Stomach smooth muscle (tissue), 2 donors: Measurements from ENCODE around the gene STON1.

ENCODE experiments used
- H3K27ac ChIP-seq: one replicate; pipeline ENCODE4 v1.7.0; 2013; ENCODE audit warnings: mild to moderate bottlenecking, low read length, inconsistent platforms
- H3K27me3 ChIP-seq, 2 donors: one replicate each; pipeline ENCODE4 v1.7.0; 2013; ENCODE audit warnings: low read length in 2 of 2; ENCODE audit not compliant: insufficient read depth in 2 of 2, control insufficient read depth in 1 of 2
- H3K36me3 ChIP-seq, 2 donors: one replicate each; pipeline ENCODE4 v1.7.0; 2013; ENCODE audit warnings: low read length in 2 of 2; ENCODE audit not compliant: control insufficient read depth in 2 of 2, insufficient read depth in 2 of 2
- H3K4me1 ChIP-seq: one replicate; pipeline ENCODE4 v1.7.0; 2013; ENCODE audit warnings: low read length; ENCODE audit not compliant: control insufficient read depth, insufficient read depth
- H3K4me3 ChIP-seq, 2 donors: one replicate each; pipeline ENCODE4 v1.7.0; 2013; ENCODE audit warnings: low read length in 2 of 2
- H3K9ac ChIP-seq, 2 donors: one replicate each; pipeline ENCODE4 v1.7.0; 2013; ENCODE audit warnings: low read length in 2 of 2, mild to moderate bottlenecking in 1 of 2
- H3K9me3 ChIP-seq, 2 donors: one replicate each; pipeline ENCODE4 v1.7.0; 2013; ENCODE audit warnings: low read length in 2 of 2; ENCODE audit not compliant: control insufficient read depth in 2 of 2
- donor health status: healthy.
- donor health status: Pancreatic carcinoma.

STON1 gene

GRCh38 chr2:48528431-48528830, 1.5 kb upstream of the STON1 start:
- peak overlapping the region; percentile 84 for H3K27ac ChIP-seq
- H3K4me1 ChIP-seq: peaks cover 34% of the 10 kb centered on the region
- H3K27me3 ChIP-seq: no peaks in the 10 kb centered on the region
- no peaks in the 10 kb centered on the region for H3K9me3 ChIP-seq
- no peak overlapping the region for H3K9ac ChIP-seq
- no peaks in the 10 kb centered on the region for H3K36me3 ChIP-seq
- no peak overlapping the region for H3K4me3 ChIP-seq

GRCh38 chr2:48529194-48529593, 760 bp upstream of the STON1 start:
- no peaks in the 10 kb centered on the region for H3K9me3 ChIP-seq
- H3K36me3 ChIP-seq: no peaks in the 10 kb centered on the region
- H3K4me3 ChIP-seq: peak overlapping the region; percentile 27 to 95
- peak overlapping the region in 1 of 2 donors; percentile 47 for H3K9ac ChIP-seq
- no peaks in the 10 kb centered on the region for H3K27me3 ChIP-seq
- peaks cover 34% of the 10 kb centered on the region for H3K4me1 ChIP-seq
- peak overlapping the region; percentile 84 for H3K27ac ChIP-seq

GRCh38 chr2:48529676-48530032, 300 bp upstream of the STON1 start:
- H3K4me1 ChIP-seq: peaks cover 36% of the 10 kb centered on the region

GRCh38 chr2:48531141-48531648, 1.2 kb downstream of the STON1 start:
- H3K9me3 ChIP-seq: no peaks in the 10 kb centered on the region
- peak overlapping the region; percentile 99 for H3K27ac ChIP-seq

More at GRCh38 chr2:48529676-48530032, 300 bp upstream of the STON1 start:
- H3K9me3 ChIP-seq: no peaks in the 10 kb centered on the region
- H3K4me3 ChIP-seq: peak overlapping the region; percentile 56 to 95
- H3K27ac ChIP-seq: peak overlapping the region; percentile 86
- no peaks in the 10 kb centered on the region for H3K27me3 ChIP-seq
- no peaks in the 10 kb centered on the region for H3K36me3 ChIP-seq
- peak overlapping the region; percentile 86 to 93 for H3K9ac ChIP-seq

GRCh38 chr2:48532174-48532573, 2.2 kb downstream of the STON1 start:
- Histone ChIP-seq H3K4me3 (peak overlapping the region; percentile 72 to 95), H3K9ac (no peak overlapping the region), H3K9me3 (no peaks in the 10 kb centered on the region), H3K27ac (peak overlapping the region; percentile 99), H3K27me3 (no peaks in the 10 kb centered on the region), H3K4me1 (peaks cover 35% of the 10 kb centered on the region), H3K36me3 (no peaks in the 10 kb centered on the region)

More at GRCh38 chr2:48531141-48531648, 1.2 kb downstream of the STON1 start:
- Histone ChIP-seq H3K4me3 (peak overlapping the region; percentile 72 to 95), H3K4me1 (peaks cover 36% of the 10 kb centered on the region), H3K27me3 (no peaks in the 10 kb centered on the region), H3K36me3 (no peaks in the 10 kb centered on the region), H3K9ac (peak overlapping the region; percentile 93 to 96)

GRCh38 chr2:48532824-48533223, 2.9 kb downstream of the STON1 start:
- H3K36me3 ChIP-seq: no peaks in the 10 kb centered on the region
- peaks cover 29% of the 10 kb centered on the region for H3K4me1 ChIP-seq
- H3K4me3 ChIP-seq: peak overlapping the region in 1 of 2 donors; percentile 49
- H3K27ac ChIP-seq: peak overlapping the region; percentile 37
- H3K27me3 ChIP-seq: no peaks in the 10 kb centered on the region
- H3K9me3 ChIP-seq: no peaks in the 10 kb centered on the region
- no peak overlapping the region for H3K9ac ChIP-seq

GRCh38 chr2:48534781-48535180, 4.8 kb downstream of the STON1 start:
- Histone ChIP-seq H3K9me3 (no peaks in the 10 kb centered on the region), H3K4me1 (peaks cover 18% of the 10 kb centered on the region), H3K27me3 (no peaks in the 10 kb centered on the region), H3K4me3 (no peak overlapping the region), H3K9ac (no peak overlapping the region), H3K36me3 (peaks cover 0 to 2% of the 10 kb centered on the region in 2 donors), H3K27ac (no peak overlapping the region)

- H3K4me3 ChIP-seq: no peak overlapping the region
- no peaks in the 10 kb centered on the region for H3K27me3 ChIP-seq
- no peaks in the 10 kb centered on the region for H3K9me3 ChIP-seq
- no peak overlapping the region for H3K9ac ChIP-seq
- peaks cover 25% of the 10 kb centered on the region for H3K4me1 ChIP-seq
- H3K27ac ChIP-seq: no peak overlapping the region
- peaks cover 2% of the 10 kb centered on the region in 2 donors for H3K36me3 ChIP-seq
Measured at GRCh38 chr2:48540237-48540935, 10.4 kb downstream of the STON1 start.

GRCh38 chr2:48541666-48542389, 11.9 kb downstream of the STON1 start:
- peaks cover 35% of the 10 kb centered on the region for H3K4me1 ChIP-seq
- H3K4me3 ChIP-seq: no peak overlapping the region
- H3K36me3 ChIP-seq: peaks cover 2% of the 10 kb centered on the region in 2 donors
- no peaks in the 10 kb centered on the region for H3K9me3 ChIP-seq
- peak overlapping the region; percentile 2 for H3K27ac ChIP-seq
- H3K9ac ChIP-seq: no peak overlapping the region
- H3K27me3 ChIP-seq: no peaks in the 10 kb centered on the region

- Histone ChIP-seq H3K4me1 (peaks cover 47% of the 10 kb centered on the region), H3K27ac (peak overlapping the region; percentile 46), H3K27me3 (no peaks in the 10 kb centered on the region), H3K9ac (no peak overlapping the region), H3K36me3 (peaks cover 2 to 4% of the 10 kb centered on the region in 2 donors), H3K9me3 (no peaks in the 10 kb centered on the region), H3K4me3 (no peak overlapping the region)
Measured at GRCh38 chr2:48543895-48544294, 13.9 kb downstream of the STON1 start.
